PC-3 (cell line): Measurements from ENCODE around the gene GTF2H4. TPM values are rescaled to one million over a fixed set of nuclear protein-coding genes. Genes with fewer than 3 reads are reported as not detected.

Experiments used
- ATAC-seq: fragments of 200-7000 bp; cut with Tn5 transposase; 2 replicates; pipeline ENCODE4 v1.9.1; 2020; ENCODE audit warnings: mild to moderate bottlenecking, moderate library complexity
- BruUV-seq: library from RNA; stranded (reverse); fragments of 400-500 nt; replicated peaks from 2 replicates; lab custom pipeline; 2021; lab: Mats Ljungman, UMichigan
- CTCF ChIA-PET: fragments of 300-600 bp; sonication (Branson Sonifier 250); formaldehyde crosslinking; loops from one replicate; lab custom pipeline; 2022; ENCODE audit warnings: antibody characterized with exemption; lab: Charles Lee
- POLR2A ChIA-PET: fragments of 300-600 bp; sonication (Branson Sonifier 250); formaldehyde crosslinking; loops from one replicate; lab custom pipeline; 2022; ENCODE audit warnings: antibody characterized with exemption; ENCODE audit not compliant: unreplicated experiment; lab: Charles Lee
- DNase-seq: peaks from one replicate; pipeline ENCODE4 v3.0.0-alpha.2; 2015
- H2AFZ ChIP-seq: fragments of 300-600 bp; sonication (generic); 2 replicates; pipeline ENCODE4 v1.6.0; 2016; ENCODE audit warnings: antibody characterized with exemption, low read length
- H3F3A ChIP-seq: fragments of 300-600 bp; sonication (generic); one replicate; pipeline ENCODE4 v1.6.0; 2017; ENCODE audit warnings: antibody characterized with exemption, low read length, control low read depth, mild to moderate bottlenecking; ENCODE audit not compliant: unreplicated experiment
- H3K27ac ChIP-seq: fragments of 300-600 bp; sonication (generic); 2 replicates; pipeline ENCODE4 v1.5.1; 2016; ENCODE audit warnings: mild to moderate bottlenecking, low read length
- H3K27me3 ChIP-seq: fragments of 300-600 bp; sonication (generic); 2 replicates; pipeline ENCODE4 v1.6.1; 2016; ENCODE audit warnings: low read length, mixed read lengths
- H3K36me3 ChIP-seq: fragments of 300-600 bp; sonication (generic); 2 replicates; pipeline ENCODE4 v1.6.1; 2016; ENCODE audit warnings: low read depth, mixed run types, low read length, mixed read lengths
- H3K4me1 ChIP-seq: fragments of 300-600 bp; sonication (generic); 2 replicates; pipeline ENCODE4 v1.5.1; 2016; ENCODE audit warnings: low read length; ENCODE audit not compliant: insufficient read depth
- H3K4me2 ChIP-seq: fragments of 300-600 bp; sonication (generic); 2 replicates; pipeline ENCODE4 v1.6.0; 2016; ENCODE audit warnings: low read length
- H3K4me3 ChIP-seq: fragments of 300-600 bp; sonication (generic); 2 replicates; pipeline ENCODE4 v1.5.1; 2016; ENCODE audit warnings: mild to moderate bottlenecking, low read length, mixed read lengths
- H3K79me2 ChIP-seq: fragments of 300-600 bp; sonication (generic); 2 replicates; pipeline ENCODE4 v1.6.1; 2017; ENCODE audit warnings: low read length, mixed read lengths
- H3K9ac ChIP-seq: fragments of 300-600 bp; sonication (generic); 2 replicates; pipeline ENCODE4 v1.6.0; 2016; ENCODE audit warnings: mild to moderate bottlenecking, low read length
- H3K9me2 ChIP-seq: fragments of 300-600 bp; sonication (generic); replicated peaks from 2 replicates; pipeline ENCODE4 v1.6.1; 2016; ENCODE audit warnings: mixed run types, low read length, mixed read lengths
- H3K9me3 ChIP-seq: fragments of 300-600 bp; sonication (generic); 2 replicates; pipeline ENCODE4 v1.6.1; 2016; ENCODE audit warnings: low read length, mixed read lengths
- H4K20me1 ChIP-seq: fragments of 300-600 bp; sonication (generic); 2 replicates; pipeline ENCODE4 v1.6.1; 2016; ENCODE audit warnings: low read length, mixed read lengths
- EZH2 ChIP-seq: fragments of 300-600 bp; sonication (generic); IDR thresholded peaks from one replicate; pipeline ENCODE4 v1.6.1; 2017; ENCODE audit warnings: antibody characterized with exemption, mild to moderate bottlenecking, low read length; ENCODE audit not compliant: unreplicated experiment
- EZH2phosphoT487 ChIP-seq: fragments of 300-600 bp; sonication (generic); IDR thresholded peaks from 2 replicates; pipeline ENCODE4 v1.6.1; 2018; ENCODE audit warnings: mild to moderate bottlenecking, antibody characterized with exemption, low read length, borderline replicate concordance
- intact Hi-C: fragments of 100-400 bp; cut with micrococcal nuclease; formaldehyde crosslinking; loops from 2 replicates; pipeline ENCODE4 v1.9.0; 2023
- total RNA-seq: library from RNA; depleted of rRNA; stranded (reverse); fragments of >200 nt; gene quantifications from 2 replicates; pipeline ENCODE4 v1.2.3, GENCODE V29; 2014
- TF ChIP-seq, protein P1 (sequence below): fragments of 300-600 bp; sonication (generic); conservative IDR thresholded peaks from 2 replicates; pipeline ENCODE4 v1.5.1; 2017; ENCODE audit warnings: antibody characterized with exemption, low read depth, mild to moderate bottlenecking, low read length

The GTF2H4 gene
- total RNA-seq, 1 experiment from 2014 or later, result 28.7 TPM

DNA sequence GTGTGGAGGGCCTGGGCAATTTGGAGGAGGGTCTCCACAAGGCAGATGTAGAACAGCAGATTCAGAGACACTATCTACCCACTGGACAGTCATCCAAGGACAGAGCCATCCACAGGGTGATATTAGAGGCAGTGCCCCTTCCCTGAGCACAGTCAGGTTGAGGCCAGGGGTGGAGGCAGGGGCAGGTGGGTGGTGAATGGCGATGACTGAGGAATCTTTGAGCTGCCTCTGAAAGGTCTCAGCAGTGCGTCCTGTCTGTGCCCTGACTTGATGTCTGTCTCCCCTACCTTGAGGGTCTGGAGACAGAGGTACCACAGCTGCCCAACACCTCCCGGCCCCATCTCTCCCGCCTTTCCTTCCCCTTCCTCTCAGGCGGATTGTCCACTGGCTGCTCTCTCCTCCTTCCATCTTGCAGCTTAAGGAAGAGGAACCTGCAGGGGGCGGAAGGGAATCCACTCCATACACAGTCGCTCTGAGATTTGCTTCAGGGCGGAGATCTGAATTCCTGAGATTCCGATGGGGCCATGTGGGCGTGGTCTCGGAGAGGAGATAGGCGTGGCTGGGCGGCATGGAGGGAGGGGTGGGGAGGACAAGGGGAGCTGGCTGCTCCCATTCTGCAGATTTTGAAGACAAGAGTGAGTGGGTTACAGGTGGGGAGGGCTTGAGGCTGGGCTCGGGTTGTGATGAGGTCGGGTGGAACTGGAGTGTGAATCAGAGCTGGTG, 34.5 kb downstream of the GTF2H4 start:
- H3K4me1 ChIP-seq, result peaks cover 9% of the 10 kb centered on the region; the same call in 1 of the 2 replicates
- H3K4me2 ChIP-seq, result peak overlapping the region; percentile 46
- CTCF ChIA-PET, result interaction anchor here (0.6 to 2.0 kb wide), 6 partner anchors 16 to 145 kb away, joined by 3 to 31 read pairs (median 8); no protein-coding TSS in a partner anchor
- no peak overlapping the region for H3K4me3 ChIP-seq
- intact Hi-C loops, result loop anchor here (1.0 to 2.0 kb wide), 3 partner anchors 100 to 128 kb away; no protein-coding TSS in a partner anchor
- H3K36me3 ChIP-seq, result no peaks in the 10 kb centered on the region
- H3F3A ChIP-seq, result no peaks in the 10 kb centered on the region
- no peak overlapping the region for H3K27ac ChIP-seq
- peak overlapping the region; percentile 71 for H2AFZ ChIP-seq
- no peaks in the 10 kb centered on the region for H3K27me3 ChIP-seq
- no TSS peak for BruUV-seq
- ATAC-seq, result peak; percentile 94
- H3K9ac ChIP-seq, result no peak overlapping the region
- H3K79me2 ChIP-seq, result no peaks in the 10 kb centered on the region
- H4K20me1 ChIP-seq, result no peaks in the 10 kb centered on the region
- POLR2A ChIA-PET, result interaction anchor here (0.6 kb wide), 1 partner anchor 128 kb away, joined by 3 read pairs; no protein-coding TSS in a partner anchor
- DNase-seq, result peak; percentile 96
- H3K9me2 ChIP-seq, result no peaks in the 10 kb centered on the region
- H3K9me3 ChIP-seq, result no peaks in the 10 kb centered on the region
- TF ChIP-seq, protein P1, sequence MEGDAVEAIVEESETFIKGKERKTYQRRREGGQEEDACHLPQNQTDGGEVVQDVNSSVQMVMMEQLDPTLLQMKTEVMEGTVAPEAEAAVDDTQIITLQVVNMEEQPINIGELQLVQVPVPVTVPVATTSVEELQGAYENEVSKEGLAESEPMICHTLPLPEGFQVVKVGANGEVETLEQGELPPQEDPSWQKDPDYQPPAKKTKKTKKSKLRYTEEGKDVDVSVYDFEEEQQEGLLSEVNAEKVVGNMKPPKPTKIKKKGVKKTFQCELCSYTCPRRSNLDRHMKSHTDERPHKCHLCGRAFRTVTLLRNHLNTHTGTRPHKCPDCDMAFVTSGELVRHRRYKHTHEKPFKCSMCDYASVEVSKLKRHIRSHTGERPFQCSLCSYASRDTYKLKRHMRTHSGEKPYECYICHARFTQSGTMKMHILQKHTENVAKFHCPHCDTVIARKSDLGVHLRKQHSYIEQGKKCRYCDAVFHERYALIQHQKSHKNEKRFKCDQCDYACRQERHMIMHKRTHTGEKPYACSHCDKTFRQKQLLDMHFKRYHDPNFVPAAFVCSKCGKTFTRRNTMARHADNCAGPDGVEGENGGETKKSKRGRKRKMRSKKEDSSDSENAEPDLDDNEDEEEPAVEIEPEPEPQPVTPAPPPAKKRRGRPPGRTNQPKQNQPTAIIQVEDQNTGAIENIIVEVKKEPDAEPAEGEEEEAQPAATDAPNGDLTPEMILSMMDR, result peak; percentile 80
- no peak for TF ChIP-seq EZH2phosphoT487
- TF ChIP-seq EZH2, result no peak

DNA sequence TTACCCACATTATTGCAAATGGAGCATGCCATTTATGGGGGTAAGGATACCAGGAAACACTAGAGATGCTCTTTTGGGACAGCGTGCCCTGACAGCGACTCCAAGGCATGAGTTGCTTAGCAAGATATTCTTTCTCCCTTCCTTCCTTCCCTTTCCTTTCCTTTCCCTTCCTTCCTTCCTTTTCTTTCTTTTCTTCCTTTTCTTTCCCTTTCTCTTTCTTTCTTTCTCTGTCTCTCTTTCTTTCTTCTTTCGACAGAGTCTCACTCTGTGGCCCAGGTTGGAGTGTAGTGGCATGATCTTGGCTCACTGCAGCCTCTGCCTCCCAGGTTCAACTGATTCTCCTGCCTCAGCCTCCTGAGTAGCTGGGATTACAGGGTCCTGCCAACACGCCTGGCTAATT, 36.0 kb downstream of the GTF2H4 start:
- H3F3A ChIP-seq, result no peaks in the 10 kb centered on the region
- no TSS peak for BruUV-seq
- CTCF ChIA-PET, result no interaction called here
- no peaks in the 10 kb centered on the region for H3K9me2 ChIP-seq
- H3K4me1 ChIP-seq, result peaks cover 9% of the 10 kb centered on the region; the same call in 1 of the 2 replicates
- no peaks in the 10 kb centered on the region for H3K79me2 ChIP-seq
- H4K20me1 ChIP-seq, result no peaks in the 10 kb centered on the region
- ATAC-seq, result no peak
- POLR2A ChIA-PET, result no interaction called here
- H3K27me3 ChIP-seq, result no peaks in the 10 kb centered on the region
- intact Hi-C loops, result no loop called here
- no peak overlapping the region for H3K4me3 ChIP-seq
- TF ChIP-seq EZH2phosphoT487, result no peak
- TF ChIP-seq, protein P1, result no peak
- TF ChIP-seq EZH2, result no peak
- H3K9ac ChIP-seq, result no peak overlapping the region
- no peaks in the 10 kb centered on the region for H3K36me3 ChIP-seq
- no peaks in the 10 kb centered on the region for H3K9me3 ChIP-seq
- DNase-seq, result no peak
- H2AFZ ChIP-seq, result no peak overlapping the region
- H3K4me2 ChIP-seq, result no peak overlapping the region
- no peak overlapping the region for H3K27ac ChIP-seq

DNA sequence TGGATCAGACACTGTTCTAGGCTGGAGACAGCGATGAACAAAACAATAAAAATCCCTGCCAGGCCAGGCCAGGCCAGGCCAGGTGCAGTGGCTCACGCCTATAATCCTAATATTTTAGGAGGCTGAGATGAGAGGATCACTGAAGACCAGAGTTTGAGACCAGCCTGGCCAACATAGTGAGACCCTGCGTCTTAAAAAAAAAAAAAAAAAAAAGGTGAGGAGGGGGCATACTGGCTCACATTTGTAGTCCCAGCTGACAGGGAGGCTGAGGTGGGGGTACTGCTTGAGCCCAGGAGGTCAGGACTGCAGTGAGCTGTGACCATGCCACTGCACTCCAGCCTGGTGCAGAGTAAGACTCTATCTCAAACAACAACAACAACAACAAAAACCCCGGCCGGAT, 37.3 kb downstream of the GTF2H4 start:
- H4K20me1 ChIP-seq, result no peaks in the 10 kb centered on the region
- intact Hi-C loops, result no loop called here
- TF ChIP-seq EZH2phosphoT487 (no peak), EZH2 (no peak)
- TF ChIP-seq, protein P1, result no peak
- DNase-seq, result no peak
- H3K4me3 ChIP-seq, result no peak overlapping the region
- H3K9ac ChIP-seq, result no peak overlapping the region
- no peaks in the 10 kb centered on the region for H3K9me2 ChIP-seq
- no TSS peak for BruUV-seq
- ChIA-PET CTCF (no interaction called here), POLR2A (no interaction called here)
- H3K27me3 ChIP-seq, result no peaks in the 10 kb centered on the region
- no peak overlapping the region for H3K4me2 ChIP-seq
- no peaks in the 10 kb centered on the region for H3K9me3 ChIP-seq
- ATAC-seq, result no peak
- no peaks in the 10 kb centered on the region for H3F3A ChIP-seq
- H3K79me2 ChIP-seq, result no peaks in the 10 kb centered on the region
- H3K36me3 ChIP-seq, result no peaks in the 10 kb centered on the region
- H3K27ac ChIP-seq, result no peak overlapping the region
- H3K4me1 ChIP-seq, result peaks cover 9% of the 10 kb centered on the region; the same call in 1 of the 2 replicates
- H2AFZ ChIP-seq, result no peak overlapping the region
